Measurements from ENCODE around the gene PEX6. TPM values are rescaled to one million over a fixed set of nuclear protein-coding genes. Genes with fewer than 3 reads are reported as not detected.

Gene PEX6
- 10 to 100 TPM; 18.9 to 19.4 TPM for total RNA-seq

GRCh38 chr6:42978839-42979522 is at the start of gene PEX6:
Gene PEX6, minus strand, starts transcription at chr6:42979181. Its CDS starts 31 bp downstream, at chr6:42979150.
- CTCF ChIA-PET = interaction anchor here (1.3 kb wide), 1 partner anchor 165 kb away, joined by 4 read pairs; no protein-coding TSS in a partner anchor
- POLR2A ChIA-PET = interaction anchor here (0.5 to 1.9 kb wide), 8 partner anchors 9 to 192 kb away, joined by 3 to 14 read pairs (median 5); partner anchors contain the start of genes CNPY3, CUL7, KLC4 and KLHDC3

- CTCF ChIA-PET = interaction anchor here (0.5 to 1.0 kb wide), 2 partner anchors 8 to 11 kb away, joined by 3 read pairs; no protein-coding TSS in a partner anchor
Measured at GRCh38 chr6:43026365-43026764, 47.4 kb upstream of the PEX6 start.

GRCh38 chr6:43024436-43024835 is 45.5 kb upstream of the PEX6 start:
- ChIA-PET CTCF (no interaction called here), POLR2A (interaction anchor here (1.0 kb wide), 1 partner anchor 29 kb away, joined by 3 read pairs; the partner anchor contains the start of gene CUL7)

More at GRCh38 chr6:43026365-43026764, 47.4 kb upstream of the PEX6 start:
- POLR2A ChIA-PET = no interaction called here

GRCh38 chr6:43021270-43022047 is 42.5 kb upstream of the PEX6 start, which contains the start of gene RRP36:
Gene RRP36, plus strand, starts transcription at chr6:43021623. Its CDS starts 32 bp downstream, at chr6:43021655.
- POLR2A ChIA-PET = interaction anchor here (0.7 to 2.4 kb wide), 6 partner anchors 32 to 773 kb away, joined by 3 to 10 read pairs (median 5); partner anchors contain the start of genes CNPY3, CUL7, KLC4 and MRPL2

GRCh38 chr6:43020847-43021246 is 41.9 kb upstream of the PEX6 start:
- CTCF ChIA-PET = interaction anchor here (0.9 to 1.9 kb wide), 4 partner anchors 16 to 123 kb away, joined by 3 to 7 read pairs (median 4); no protein-coding TSS in a partner anchor
- POLR2A ChIA-PET = interaction anchor here (0.6 to 2.4 kb wide), 7 partner anchors 12 to 122 kb away, joined by 3 to 10 read pairs (median 4); partner anchors contain the start of genes CNPY3, KLC4, MRPL2 and PEX6

More at GRCh38 chr6:43021270-43022047, 42.5 kb upstream of the PEX6 start, which contains the start of gene RRP36:
- CTCF ChIA-PET = interaction anchor here (0.8 to 1.9 kb wide), 6 partner anchors 15 to 122 kb away, joined by 3 to 7 read pairs (median 4); no protein-coding TSS in a partner anchor

GRCh38 chr6:43020052-43020705 is 41.2 kb upstream of the PEX6 start:
- ChIA-PET POLR2A (interaction anchor here (0.6 to 2.4 kb wide), 5 partner anchors 13 to 123 kb away, joined by 3 to 10 read pairs (median 4); partner anchors contain the start of gene PEX6), CTCF (interaction anchor here (1.1 kb wide), 1 partner anchor 124 kb away, joined by 7 read pairs; no protein-coding TSS in a partner anchor)

- CTCF ChIA-PET = no interaction called here
- POLR2A ChIA-PET = no interaction called here
Measured at GRCh38 chr6:43019152-43019551, 40.2 kb upstream of the PEX6 start.

GRCh38 chr6:43016943-43017334 is 38.0 kb upstream of the PEX6 start:
- CTCF ChIA-PET = interaction anchor here (0.6 kb wide), 1 partner anchor 17 kb away, joined by 3 read pairs; no protein-coding TSS in a partner anchor
- POLR2A ChIA-PET = no interaction called here

GRCh38 chr6:43016176-43016942 is 37.4 kb upstream of the PEX6 start:
- ChIA-PET POLR2A (interaction anchor here (4.1 kb wide), 1 partner anchor 38 kb away, joined by 13 read pairs; the partner anchor contains the start of gene PEX6), CTCF (interaction anchor here (0.6 to 1.0 kb wide), 2 partner anchors 18 to 32 kb away, joined by 3 read pairs; partner anchors contain the start of gene PPP2R5D)

- CTCF ChIA-PET = interaction anchor here (0.5 to 1.7 kb wide), 3 partner anchors 129 to 562 kb away, joined by 3 to 6 read pairs (median 4); partner anchors contain the start of genes POLH and XPO5
- POLR2A ChIA-PET = interaction anchor here (1.0 to 4.1 kb wide), 6 partner anchors 11 to 85 kb away, joined by 5 to 13 read pairs (median 8); partner anchors contain the start of genes CNPY3, CUL7, KLC4 and MRPL2
Measured at GRCh38 chr6:43014434-43014909, 35.5 kb upstream of the PEX6 start.

GRCh38 chr6:43013843-43014433 is 35.0 kb upstream of the PEX6 start, which contains the start of the genes KLHDC3 and MEA1:
Gene KLHDC3, plus strand, starts transcription at chr6:43014249. Its CDS starts 2,944 bp downstream, at chr6:43017193.
Gene MEA1, minus strand, starts transcription at chr6:43013946. Its CDS starts 133 bp downstream, at chr6:43013813.
- CTCF ChIA-PET = interaction anchor here (0.6 to 1.7 kb wide), 3 partner anchors 19 to 130 kb away, joined by 3 to 6 read pairs (median 5); no protein-coding TSS in a partner anchor
- POLR2A ChIA-PET = interaction anchor here (0.6 to 4.1 kb wide), 10 partner anchors 9 to 156 kb away, joined by 3 to 13 read pairs (median 5); partner anchors contain the start of genes CNPY3, CUL7, KLC4 and MRPL2

- CTCF ChIA-PET = interaction anchor here (0.6 to 1.7 kb wide), 3 partner anchors 19 to 130 kb away, joined by 3 to 6 read pairs (median 5); no protein-coding TSS in a partner anchor
- POLR2A ChIA-PET = interaction anchor here (0.5 to 4.1 kb wide), 12 partner anchors 9 to 200 kb away, joined by 3 to 13 read pairs (median 4); partner anchors contain the start of genes CNPY3, CUL7, MRPL2 and PEX6
Measured at GRCh38 chr6:43013097-43013842, 34.3 kb upstream of the PEX6 start.

- POLR2A ChIA-PET = interaction anchor here (0.5 to 4.1 kb wide), 5 partner anchors 9 to 42 kb away, joined by 3 to 13 read pairs (median 8); partner anchors contain the start of genes PEX6 and PPP2R5D
Measured at GRCh38 chr6:43012364-43012763, 33.4 kb upstream of the PEX6 start.

GRCh38 chr6:43011207-43011606 is 32.2 kb upstream of the PEX6 start:
- POLR2A ChIA-PET = no interaction called here

More at GRCh38 chr6:43012364-43012763, 33.4 kb upstream of the PEX6 start:
- CTCF ChIA-PET = no interaction called here

GRCh38 chr6:43009124-43009523 is 30.1 kb upstream of the PEX6 start:
- ChIA-PET CTCF (interaction anchor here (1.0 kb wide), 1 partner anchor 17 kb away, joined by 4 read pairs; no protein-coding TSS in a partner anchor), POLR2A (no interaction called here)

More at GRCh38 chr6:43011207-43011606, 32.2 kb upstream of the PEX6 start:
- CTCF ChIA-PET = interaction anchor here (1.5 kb wide), 1 partner anchor 133 kb away, joined by 5 read pairs; no protein-coding TSS in a partner anchor

Data from activated CD8-positive, alpha-beta memory T cell treated with anti-CD3 and anti-CD28 coated beads for 36 hours (primary cell).